MM.1S (cell line): ENCODE data around the gene UFD1.

Experiments
- DNase-seq: peaks from one replicate; pipeline ENCODE4 v3.0.0-alpha.2; 2015
- H2AFZ ChIP-seq: fragments of 300-600 bp; sonication (generic); 2 replicates; pipeline ENCODE4 v1.6.0; 2016; ENCODE audit warnings: antibody characterized with exemption, low read length
- H3F3A ChIP-seq: fragments of 300-600 bp; sonication (generic); 2 replicates; pipeline ENCODE4 v1.6.1; 2016; ENCODE audit warnings: mild to moderate bottlenecking, antibody characterized with exemption, low read length, moderate library complexity, mixed read lengths; ENCODE audit not compliant: insufficient read depth
- H3K27ac ChIP-seq: fragments of 300-600 bp; sonication (generic); 2 replicates; pipeline ENCODE4 v1.5.1; 2016; ENCODE audit warnings: mild to moderate bottlenecking, low read length
- H3K27me3 ChIP-seq: fragments of 300-600 bp; sonication (generic); replicated peaks from 2 replicates; pipeline ENCODE4 v1.6.0; 2016; ENCODE audit warnings: low read length; ENCODE audit not compliant: insufficient read depth
- H3K36me3 ChIP-seq: fragments of 300-600 bp; sonication (generic); replicated peaks from 2 replicates; pipeline ENCODE4 v1.6.1; 2016; ENCODE audit warnings: mild to moderate bottlenecking, low read length, mixed read lengths; ENCODE audit not compliant: insufficient read depth
- H3K4me1 ChIP-seq: fragments of 300-600 bp; sonication (generic); 2 replicates; pipeline ENCODE4 v1.6.1; 2016; ENCODE audit warnings: low read length, mixed read lengths
- H3K4me2 ChIP-seq: fragments of 300-600 bp; sonication (generic); 2 replicates; pipeline ENCODE4 v1.6.0; 2016; ENCODE audit warnings: low read depth, low read length
- H3K4me3 ChIP-seq: fragments of 300-600 bp; sonication (generic); 2 replicates; pipeline ENCODE4 v1.5.1; 2016; ENCODE audit warnings: low read length, mixed read lengths
- H3K79me2 ChIP-seq: fragments of 300-600 bp; sonication (generic); 2 replicates; pipeline ENCODE4 v1.6.1; 2016; ENCODE audit warnings: mixed run types, low read length, mixed read lengths
- H3K9ac ChIP-seq: fragments of 300-600 bp; sonication (generic); 2 replicates; pipeline ENCODE4 v1.6.1; 2016; ENCODE audit warnings: low read length, mixed read lengths
- H3K9me2 ChIP-seq: fragments of 300-600 bp; sonication (generic); replicated peaks from 2 replicates; pipeline ENCODE4 v1.6.1; 2016; ENCODE audit warnings: mild to moderate bottlenecking, low read length, mixed read lengths; ENCODE audit not compliant: insufficient read depth
- H3K9me3 ChIP-seq: fragments of 300-600 bp; sonication (generic); replicated peaks from 2 replicates; pipeline ENCODE4 v1.6.1; 2016; ENCODE audit warnings: mild to moderate bottlenecking, low read length, mixed read lengths; ENCODE audit not compliant: insufficient read depth
- H4K20me1 ChIP-seq: fragments of 300-600 bp; sonication (generic); 2 replicates; pipeline ENCODE4 v1.6.1; 2016; ENCODE audit warnings: mild to moderate bottlenecking, low read length, moderate library complexity, mixed read lengths; ENCODE audit not compliant: insufficient read depth
- EZH2 ChIP-seq: fragments of 300-600 bp; sonication (generic); optimal IDR thresholded peaks from 2 replicates; pipeline ENCODE3; 2017; ENCODE audit warnings: low read depth, mild to moderate bottlenecking, antibody characterized with exemption, low read length, mixed read lengths
- EZH2phosphoT487 ChIP-seq: fragments of 300-600 bp; sonication (generic); IDR thresholded peaks from 2 replicates; pipeline ENCODE4 v1.6.1; 2018; ENCODE audit warnings: antibody characterized with exemption, low read length
- TF ChIP-seq, protein P1 (sequence below): fragments of 300-600 bp; sonication (generic); IDR thresholded peaks from 2 replicates; pipeline ENCODE4 v1.5.1; 2016; ENCODE audit warnings: antibody characterized with exemption, low read length, mixed read lengths

UFD1 gene

DNA sequence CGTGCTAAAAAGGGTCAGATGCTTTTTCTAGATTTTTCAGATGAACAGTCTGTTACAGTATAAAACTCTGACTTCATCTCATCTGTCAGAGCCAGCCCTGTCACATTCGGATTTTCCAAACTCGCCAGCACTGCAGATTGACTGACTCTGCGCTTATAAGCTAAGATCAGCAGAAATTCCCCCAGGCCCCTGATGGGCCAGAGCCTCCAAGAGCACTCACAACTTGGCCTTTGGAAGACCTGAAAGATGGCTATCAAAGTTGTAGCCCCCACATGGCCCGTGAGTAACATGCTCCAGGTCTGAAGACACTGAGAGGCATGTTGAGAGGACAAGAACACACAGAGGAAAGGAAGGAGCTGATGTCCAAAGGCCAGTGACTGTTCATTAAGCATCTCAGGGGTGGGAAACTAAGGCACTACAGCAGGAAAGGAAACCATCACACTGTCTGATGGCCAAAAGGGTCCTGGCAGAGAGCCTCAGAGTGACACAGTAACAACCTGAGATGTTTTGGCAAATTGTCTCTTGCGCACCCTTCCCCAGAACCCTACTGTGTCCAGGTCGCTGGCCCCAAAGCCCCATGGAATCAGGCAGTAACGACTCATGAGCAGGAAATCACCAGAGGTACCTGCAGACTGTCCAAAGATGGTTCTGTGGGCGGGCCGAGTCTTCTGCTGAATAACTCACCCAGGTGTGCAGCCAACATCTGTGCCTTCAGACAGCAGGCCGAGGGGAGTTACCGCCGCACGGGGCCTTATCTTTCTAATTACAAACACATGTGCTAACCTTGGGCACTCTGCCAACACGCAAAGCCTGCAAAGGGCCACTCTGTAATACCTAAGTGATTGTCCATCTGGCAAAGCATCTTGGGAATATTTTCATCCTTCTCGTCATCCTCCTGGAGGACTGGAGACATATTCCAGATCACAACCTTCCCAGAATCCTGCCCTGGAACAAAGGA, 71.1 kb downstream of the UFD1 start:
- H3F3A ChIP-seq = no peaks in the 10 kb centered on the region
- no peaks in the 10 kb centered on the region for H3K4me1 ChIP-seq
- peaks cover 23% of the 10 kb centered on the region for H4K20me1 ChIP-seq
- H3K9me2 ChIP-seq = no peaks in the 10 kb centered on the region
- H3K4me2 ChIP-seq = no peak overlapping the region
- no peaks in the 10 kb centered on the region for H3K27me3 ChIP-seq
- no peak for DNase-seq
- H3K4me3 ChIP-seq = no peak overlapping the region
- H3K9ac ChIP-seq = no peak overlapping the region
- H2AFZ ChIP-seq = no peak overlapping the region
- H3K36me3 ChIP-seq = peaks cover 15% of the 10 kb centered on the region
- TF ChIP-seq, protein P1, sequence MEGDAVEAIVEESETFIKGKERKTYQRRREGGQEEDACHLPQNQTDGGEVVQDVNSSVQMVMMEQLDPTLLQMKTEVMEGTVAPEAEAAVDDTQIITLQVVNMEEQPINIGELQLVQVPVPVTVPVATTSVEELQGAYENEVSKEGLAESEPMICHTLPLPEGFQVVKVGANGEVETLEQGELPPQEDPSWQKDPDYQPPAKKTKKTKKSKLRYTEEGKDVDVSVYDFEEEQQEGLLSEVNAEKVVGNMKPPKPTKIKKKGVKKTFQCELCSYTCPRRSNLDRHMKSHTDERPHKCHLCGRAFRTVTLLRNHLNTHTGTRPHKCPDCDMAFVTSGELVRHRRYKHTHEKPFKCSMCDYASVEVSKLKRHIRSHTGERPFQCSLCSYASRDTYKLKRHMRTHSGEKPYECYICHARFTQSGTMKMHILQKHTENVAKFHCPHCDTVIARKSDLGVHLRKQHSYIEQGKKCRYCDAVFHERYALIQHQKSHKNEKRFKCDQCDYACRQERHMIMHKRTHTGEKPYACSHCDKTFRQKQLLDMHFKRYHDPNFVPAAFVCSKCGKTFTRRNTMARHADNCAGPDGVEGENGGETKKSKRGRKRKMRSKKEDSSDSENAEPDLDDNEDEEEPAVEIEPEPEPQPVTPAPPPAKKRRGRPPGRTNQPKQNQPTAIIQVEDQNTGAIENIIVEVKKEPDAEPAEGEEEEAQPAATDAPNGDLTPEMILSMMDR = no peak
- TF ChIP-seq EZH2 (no peak), EZH2phosphoT487 (no peak)
- H3K79me2 ChIP-seq = peaks cover 77% of the 10 kb centered on the region
- no peak overlapping the region for H3K27ac ChIP-seq
- no peaks in the 10 kb centered on the region for H3K9me3 ChIP-seq

DNA sequence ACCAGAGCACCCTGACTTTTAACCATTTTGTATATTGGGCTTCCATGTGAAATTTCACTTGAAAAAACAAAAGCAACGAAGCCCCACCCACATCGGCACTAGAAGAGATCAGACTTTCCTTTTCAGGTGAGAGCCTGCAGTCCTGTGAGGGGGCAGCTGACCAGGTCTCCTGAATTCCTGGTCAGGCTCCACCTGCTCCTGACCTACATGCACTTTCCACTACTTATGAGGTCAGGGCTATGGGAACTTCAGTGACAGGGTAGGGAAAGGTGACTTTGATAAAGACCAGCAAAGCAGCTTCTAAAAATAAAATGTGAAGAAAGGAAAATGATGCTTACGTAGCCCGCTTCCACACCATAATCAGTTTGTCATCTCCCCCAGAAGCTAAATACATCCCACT, 72.1 kb downstream of the UFD1 start:
- H2AFZ ChIP-seq = no peak overlapping the region
- no peak for DNase-seq
- no peaks in the 10 kb centered on the region for H3K9me2 ChIP-seq
- H3K4me3 ChIP-seq = no peak overlapping the region
- peaks cover 19% of the 10 kb centered on the region for H3K36me3 ChIP-seq
- H3K4me1 ChIP-seq = no peaks in the 10 kb centered on the region
- H3F3A ChIP-seq = no peaks in the 10 kb centered on the region
- no peak for TF ChIP-seq EZH2phosphoT487
- TF ChIP-seq, protein P1 = no peak
- no peak for TF ChIP-seq EZH2
- H3K27ac ChIP-seq = no peak overlapping the region
- no peak overlapping the region for H3K9ac ChIP-seq
- peaks cover 72% of the 10 kb centered on the region for H3K79me2 ChIP-seq
- H3K4me2 ChIP-seq = no peak overlapping the region
- no peaks in the 10 kb centered on the region for H3K9me3 ChIP-seq
- H3K27me3 ChIP-seq = no peaks in the 10 kb centered on the region
- peaks cover 14% of the 10 kb centered on the region for H4K20me1 ChIP-seq

DNA sequence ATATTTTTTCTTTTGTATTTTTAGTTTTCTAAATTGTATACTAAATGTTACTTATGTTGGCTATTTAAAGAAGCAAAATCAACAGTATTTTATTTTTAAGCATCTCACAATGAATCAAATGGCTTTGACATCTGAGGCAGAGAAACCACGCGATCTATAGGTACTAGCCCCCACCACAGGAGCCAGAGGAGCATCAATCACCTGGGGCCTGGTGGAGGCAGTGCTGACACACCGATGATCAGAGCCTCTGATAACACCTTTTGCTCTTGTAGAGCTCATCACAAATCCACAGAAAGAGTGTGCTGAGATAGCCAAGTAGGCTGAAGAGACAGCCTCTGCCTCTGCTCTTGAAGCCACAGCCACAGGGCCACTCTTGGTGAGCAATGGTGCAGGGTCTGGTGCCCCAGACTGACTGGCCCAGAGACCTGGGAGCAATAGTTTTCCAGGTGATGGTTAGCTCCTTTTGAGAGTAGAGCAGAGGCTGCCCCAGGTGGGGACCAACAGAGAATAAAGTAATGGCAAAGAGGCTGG, 72.6 kb downstream of the UFD1 start:
- no peak for DNase-seq
- no peak overlapping the region for H3K9ac ChIP-seq
- peaks cover 68% of the 10 kb centered on the region for H3K79me2 ChIP-seq

More for the DNA sequence above, 72.6 kb downstream of the UFD1 start:
- no peaks in the 10 kb centered on the region for H3K9me2 ChIP-seq
- TF ChIP-seq EZH2phosphoT487 (no peak), EZH2 (no peak)
- TF ChIP-seq, protein P1 = no peak
- no peak overlapping the region for H3K4me3 ChIP-seq
- no peaks in the 10 kb centered on the region for H3K27me3 ChIP-seq
- H3K27ac ChIP-seq = no peak overlapping the region
- no peaks in the 10 kb centered on the region for H3K9me3 ChIP-seq
- H2AFZ ChIP-seq = no peak overlapping the region
- peaks cover 9% of the 10 kb centered on the region for H4K20me1 ChIP-seq
- H3F3A ChIP-seq = no peaks in the 10 kb centered on the region
- no peak overlapping the region for H3K4me2 ChIP-seq
- H3K4me1 ChIP-seq = no peaks in the 10 kb centered on the region
- peaks cover 20% of the 10 kb centered on the region for H3K36me3 ChIP-seq
